Measurements from ENCODE around the gene LRRIQ3.

GRCh38 chr1:74236440-74236839 is 38.5 kb upstream of the LRRIQ3 start:
- no peak for TF ChIP-seq CTCF (IDR thresholded peaks at IDR 0.05)
- TF ChIP-seq POLR2A (IDR thresholded peaks at IDR 0.05), result no peak
